GM12878 (cell line): Measurements from ENCODE around the gene ERC2.

Experiments used
- CREB1 ChIP-seq: IDR thresholded peaks from 2 replicates; pipeline ENCODE4 v1.6.1; 2012; ENCODE audit warnings: low read depth, mild to moderate bottlenecking, inconsistent platforms
- CTCF ChIP-seq, 3 experiments: IDR thresholded peaks in 2 of 3; conservative IDR thresholded peaks in 1 of 3; 2 replicates each; pipeline ENCODE4 v1.5.1; 2011; ENCODE audit warnings: low read depth in 3 of 3, low read length in 3 of 3, mild to moderate bottlenecking in 3 of 3, control low read depth in 2 of 3, moderate library complexity in 2 of 3, inconsistent platforms in 1 of 3, mixed read lengths in 1 of 3; ENCODE audit not compliant: control insufficient read depth in 2 of 3, insufficient read depth in 1 of 3; ENCODE audit errors: extremely low read depth in 1 of 3
- EZH2 ChIP-seq: IDR thresholded peaks from 2 replicates; pipeline ENCODE4 v1.6.1; 2012; ENCODE audit warnings: low read depth, mild to moderate bottlenecking, control low read depth, inconsistent platforms, low read length, borderline replicate concordance; ENCODE audit not compliant: control insufficient read depth
- PBX3 ChIP-seq: IDR thresholded peaks from 2 replicates; pipeline ENCODE4 v1.6.1; 2011; ENCODE audit warnings: mild to moderate bottlenecking, low read depth, low read length, moderate library complexity; ENCODE audit not compliant: insufficient replicate concordance
- RCOR1 ChIP-seq: conservative IDR thresholded peaks from 2 replicates; pipeline ENCODE4 v1.6.1; 2012; ENCODE audit warnings: low read depth, low read length, improper control_type of control experiment
- ZNF274 ChIP-seq: IDR thresholded peaks from one replicate; pipeline ENCODE4 v1.8.0; 2011; ENCODE audit not compliant: insufficient read length, insufficient read depth

- no peak for TF ChIP-seq CTCF (IDR thresholded peaks at IDR 0.05 in 2 of 3, conservative IDR thresholded peaks at IDR 0.05 in 1 of 3; ENCODE audit: control insufficient read depth in 2 of 3, extremely low read depth in 1 of 3, insufficient read depth in 1 of 3, low read depth in 3 of 3, low read length in 3 of 3)
- no peak for TF ChIP-seq ZNF274
- TF ChIP-seq CREB1: no peak
- TF ChIP-seq RCOR1: no peak
- TF ChIP-seq EZH2: no peak; the same call in 1 of the 2 replicates
- no peak for TF ChIP-seq PBX3
These were observed 984.8 kb downstream of the ERC2 start for GRCh38 chr3:55483196-55484095.
